GM23248 (cell line): Measurements from ENCODE around the gene TSHR. TPM values are rescaled to one million over a fixed set of nuclear protein-coding genes. Genes with fewer than 3 reads are reported as not detected.

ENCODE experiments used
- DNase-seq: peaks from one replicate; pipeline ENCODE4 v3.0.0-alpha.2; 2015
- H2AFZ ChIP-seq: fragments of 200-600 bp; sonication (generic); 2 replicates; pipeline ENCODE4 v1.6.1; 2016; ENCODE audit warnings: antibody characterized with exemption
- H3F3A ChIP-seq: fragments of 200-600 bp; sonication (generic); 2 replicates; pipeline ENCODE4 v1.6.1; 2016; ENCODE audit warnings: mild to moderate bottlenecking, antibody characterized with exemption, mixed run types; ENCODE audit not compliant: insufficient read depth
- H3K27ac ChIP-seq: fragments of 200-600 bp; sonication (generic); 2 replicates; pipeline ENCODE4 v1.5.1; 2016; ENCODE audit warnings: mild to moderate bottlenecking
- H3K27me3 ChIP-seq: fragments of 200-600 bp; sonication (generic); replicated peaks from 2 replicates; pipeline ENCODE4 v1.6.1; 2016; ENCODE audit warnings: mild to moderate bottlenecking; ENCODE audit not compliant: insufficient read depth
- H3K36me3 ChIP-seq: fragments of 200-600 bp; sonication (generic); 2 replicates; pipeline ENCODE4 v1.6.1; 2016; ENCODE audit warnings: low read depth, mild to moderate bottlenecking
- H3K4me1 ChIP-seq: fragments of 200-600 bp; sonication (generic); 2 replicates; pipeline ENCODE4 v1.6.1; 2016; ENCODE audit warnings: mild to moderate bottlenecking; ENCODE audit not compliant: insufficient read depth
- H3K4me2 ChIP-seq: fragments of 200-600 bp; sonication (generic); one replicate; pipeline ENCODE4 v1.6.1; 2016; ENCODE audit warnings: mild to moderate bottlenecking; ENCODE audit not compliant: unreplicated experiment
- H3K4me3 ChIP-seq: fragments of 200-600 bp; sonication (generic); 2 replicates; pipeline ENCODE4 v1.5.1; 2016; ENCODE audit warnings: mild to moderate bottlenecking
- H3K79me2 ChIP-seq: fragments of 200-600 bp; sonication (generic); 2 replicates; pipeline ENCODE4 v1.6.1; 2016; ENCODE audit warnings: mild to moderate bottlenecking; ENCODE audit not compliant: insufficient read depth
- H3K9ac ChIP-seq: fragments of 200-600 bp; sonication (generic); 2 replicates; pipeline ENCODE4 v1.6.1; 2016; ENCODE audit warnings: mild to moderate bottlenecking
- H3K9me2 ChIP-seq: fragments of 200-600 bp; sonication (generic); 2 replicates; pipeline ENCODE4 v1.6.1; 2016; ENCODE audit warnings: mixed run types, mild to moderate bottlenecking, moderate library complexity; ENCODE audit not compliant: insufficient read depth
- H3K9me3 ChIP-seq: fragments of 200-600 bp; sonication (generic); one replicate; pipeline ENCODE4 v1.6.1; 2017; ENCODE audit warnings: low read depth
- H4K20me1 ChIP-seq: fragments of 200-600 bp; sonication (generic); 2 replicates; pipeline ENCODE4 v1.6.0; 2016; ENCODE audit not compliant: insufficient read depth
- EZH2 ChIP-seq: fragments of 200-600 bp; sonication (generic); IDR thresholded peaks from 2 replicates; pipeline ENCODE4 v1.6.1; 2018; ENCODE audit warnings: antibody characterized with exemption, mild to moderate bottlenecking; ENCODE audit not compliant: insufficient read depth, poor library complexity, severe bottlenecking
- EZH2phosphoT487 ChIP-seq: fragments of 200-600 bp; sonication (generic); IDR thresholded peaks from 2 replicates; pipeline ENCODE4 v1.6.1; 2018; ENCODE audit warnings: antibody characterized with exemption, moderate library complexity, mild to moderate bottlenecking, low read depth; ENCODE audit not compliant: insufficient read depth
- WGBS, 2 experiments: methylation state at CpG; one replicate each; pipeline ENCODE4 v1.1.6; 2015 to 2017; ENCODE audit warnings: low lambda C conversion rate in 2 of 2, low coverage in 1 of 2; ENCODE audit errors: missing lambda C conversion rate in 2 of 2; 5-methylcytosine and 5-hydroxymethylcytosine counted together
- in situ Hi-C: fragments of 300-500 bp; cut with MboI; formaldehyde crosslinking; loops from 2 replicates; pipeline ENCODE4 v1.15.0; 2020
- polyA plus RNA-seq: library from polyadenylated mRNA; unstranded; fragments of >200 nt; fragmentation: Nextera tagmentation; extraction: Ambion mirVana; gene quantifications from 2 replicates; pipeline ENCODE4 v1.2.1, GENCODE V29; 2016
- total RNA-seq: library from RNA; depleted of rRNA; stranded (reverse); fragments of >200 nt; shearing (Covaris generic); gene quantifications from 2 replicates; pipeline ENCODE4 v1.2.3, GENCODE V29; 2014

TSHR gene
- total and polyA plus RNA-seq, 2 experiments from 2014 or later, result not detected

DNA sequence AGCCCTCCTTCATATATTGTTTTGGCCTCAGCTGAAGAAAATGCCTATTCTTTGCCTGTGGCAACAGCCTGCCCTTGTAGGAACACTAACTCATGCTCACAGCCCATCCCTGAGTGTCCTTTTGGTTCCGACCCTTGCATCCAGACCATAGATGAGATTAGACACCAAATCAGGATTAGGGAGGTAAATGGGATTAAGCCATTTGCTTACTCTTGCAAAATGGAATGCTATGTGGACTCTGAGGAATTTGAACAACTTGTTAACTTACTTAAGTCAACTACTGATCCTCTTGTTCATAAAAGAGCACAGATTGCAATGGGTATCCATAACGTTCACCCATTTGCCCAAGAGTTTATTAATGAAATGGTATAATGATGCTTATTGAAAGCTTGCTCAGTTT is 27.3 kb downstream of the TSHR start:
- DNase-seq, result no peak
- no peaks in the 10 kb centered on the region for H3K79me2 ChIP-seq
- H3K27me3 ChIP-seq, result peaks cover 7% of the 10 kb centered on the region
- no peak overlapping the region for H2AFZ ChIP-seq
- H3K9me3 ChIP-seq, result no peaks in the 10 kb centered on the region
- H3F3A ChIP-seq, result no peaks in the 10 kb centered on the region; the same call in 1 of the 2 replicates
- TF ChIP-seq EZH2phosphoT487 (no peak), EZH2 (no peak)
- no peaks in the 10 kb centered on the region for H3K36me3 ChIP-seq
- H3K27ac ChIP-seq, result no peak overlapping the region
- no peaks in the 10 kb centered on the region for H4K20me1 ChIP-seq
- WGBS, 2 experiments, result 23 to 30% methylated on average over 2 of the region's 2 CpGs
- in situ Hi-C loops, result loop anchor here (25.0 kb wide), 1 partner anchor 480 kb away; no protein-coding TSS in a partner anchor
- no peak overlapping the region for H3K4me2 ChIP-seq
- no peak overlapping the region for H3K4me3 ChIP-seq
- no peak overlapping the region for H3K9ac ChIP-seq
- H3K9me2 ChIP-seq, result no peaks in the 10 kb centered on the region
- no peaks in the 10 kb centered on the region for H3K4me1 ChIP-seq

DNA sequence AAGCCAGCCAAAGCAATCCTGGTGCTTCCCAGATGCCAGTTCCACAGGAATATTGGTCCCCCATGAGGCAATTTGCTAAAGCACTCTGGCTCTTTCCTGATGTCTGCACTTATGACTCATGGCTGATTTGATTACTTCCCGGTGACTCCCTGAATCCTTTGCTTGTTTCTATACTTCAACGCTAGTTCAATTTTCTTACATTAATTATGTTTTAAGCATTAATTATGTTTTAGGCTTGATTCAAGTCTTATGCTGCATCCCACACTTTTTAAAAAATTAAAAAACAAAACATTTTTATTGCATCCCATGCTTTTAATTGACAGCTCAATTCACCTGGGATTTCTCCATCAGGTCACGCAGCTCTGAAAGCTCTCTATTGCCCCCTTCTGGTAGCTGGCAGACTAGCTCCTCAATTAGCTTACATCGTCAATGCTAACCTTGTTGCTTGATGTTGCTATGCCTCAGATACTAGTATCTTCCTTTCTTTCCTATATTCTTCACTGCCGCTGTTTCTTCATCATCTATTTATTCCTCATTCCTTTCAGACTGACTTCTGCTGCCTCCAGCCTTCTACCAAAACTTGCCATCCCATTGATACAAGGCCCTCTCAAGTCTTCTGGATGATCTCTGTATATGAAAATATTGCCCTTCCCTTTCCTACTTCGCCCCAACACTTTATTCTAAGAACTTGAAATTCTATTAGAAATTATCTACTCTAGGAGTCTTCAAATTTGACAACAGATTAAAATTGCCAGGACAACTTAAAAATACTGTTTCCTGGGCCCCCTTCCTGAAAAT is 32.0 kb downstream of the TSHR start:
- in situ Hi-C loops, result loop anchor here (25.0 kb wide), 1 partner anchor 475 kb away; no protein-coding TSS in a partner anchor
- H3K4me2 ChIP-seq, result no peak overlapping the region

DNA sequence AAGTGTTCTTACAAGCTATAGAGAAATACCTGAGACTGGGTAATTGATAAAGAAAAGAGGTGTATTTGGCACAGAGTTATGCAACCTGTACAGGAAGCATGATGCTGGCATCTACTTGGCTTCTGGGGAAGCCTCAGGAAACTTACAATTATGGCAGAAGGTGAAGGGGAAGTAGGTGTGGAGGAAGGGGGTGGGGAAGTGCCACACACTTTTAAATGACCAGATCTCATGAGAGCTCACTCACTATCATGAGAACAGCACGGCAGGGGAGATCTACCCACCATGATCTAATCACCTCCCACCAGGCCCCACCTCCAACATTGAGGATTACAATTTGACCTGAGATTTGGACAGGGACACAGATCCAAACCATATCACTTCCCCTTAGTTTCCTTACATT is 32.8 kb downstream of the TSHR start:
- no peak for DNase-seq
- Histone ChIP-seq H3K27ac (no peak overlapping the region), H3K4me1 (no peaks in the 10 kb centered on the region), H3K9ac (no peak overlapping the region), H3K4me3 (no peak overlapping the region), H3K4me2 (no peak overlapping the region), H4K20me1 (no peaks in the 10 kb centered on the region), H3K36me3 (no peaks in the 10 kb centered on the region), H3K79me2 (no peaks in the 10 kb centered on the region), H2AFZ (no peak overlapping the region), H3K9me2 (no peaks in the 10 kb centered on the region), H3K27me3 (peaks cover 12% of the 10 kb centered on the region; the same call in 1 of the 2 replicates), H3K9me3 (no peaks in the 10 kb centered on the region), H3F3A (no peaks in the 10 kb centered on the region; the same call in 1 of the 2 replicates)
- TF ChIP-seq EZH2 (no peak), EZH2phosphoT487 (no peak)
- WGBS, 2 experiments, result 43 to 80% methylated on average over 1 of the region's 1 CpG
- in situ Hi-C loops, result loop anchor here (25.0 kb wide), 1 partner anchor 474 kb away; no protein-coding TSS in a partner anchor

More for the DNA sequence above, 32.0 kb downstream of the TSHR start:
- no peaks in the 10 kb centered on the region for H3K4me1 ChIP-seq
- 24% methylated on average over 6 of the region's 6 CpGs for WGBS, 2 experiments
- H3K4me3 ChIP-seq, result no peak overlapping the region
- no peak overlapping the region for H3K9ac ChIP-seq
- H3F3A ChIP-seq, result no peaks in the 10 kb centered on the region; the same call in 1 of the 2 replicates
- no peaks in the 10 kb centered on the region for H4K20me1 ChIP-seq
- TF ChIP-seq EZH2, result no peak
- no peak for TF ChIP-seq EZH2phosphoT487
- no peaks in the 10 kb centered on the region for H3K9me2 ChIP-seq
- H3K79me2 ChIP-seq, result no peaks in the 10 kb centered on the region
- no peak overlapping the region for H3K27ac ChIP-seq
- no peaks in the 10 kb centered on the region for H3K9me3 ChIP-seq
- peaks cover 12% of the 10 kb centered on the region; the same call in 1 of the 2 replicates for H3K27me3 ChIP-seq
- DNase-seq, result peak; percentile 73
- H3K36me3 ChIP-seq, result no peaks in the 10 kb centered on the region
- H2AFZ ChIP-seq, result no peak overlapping the region

DNA sequence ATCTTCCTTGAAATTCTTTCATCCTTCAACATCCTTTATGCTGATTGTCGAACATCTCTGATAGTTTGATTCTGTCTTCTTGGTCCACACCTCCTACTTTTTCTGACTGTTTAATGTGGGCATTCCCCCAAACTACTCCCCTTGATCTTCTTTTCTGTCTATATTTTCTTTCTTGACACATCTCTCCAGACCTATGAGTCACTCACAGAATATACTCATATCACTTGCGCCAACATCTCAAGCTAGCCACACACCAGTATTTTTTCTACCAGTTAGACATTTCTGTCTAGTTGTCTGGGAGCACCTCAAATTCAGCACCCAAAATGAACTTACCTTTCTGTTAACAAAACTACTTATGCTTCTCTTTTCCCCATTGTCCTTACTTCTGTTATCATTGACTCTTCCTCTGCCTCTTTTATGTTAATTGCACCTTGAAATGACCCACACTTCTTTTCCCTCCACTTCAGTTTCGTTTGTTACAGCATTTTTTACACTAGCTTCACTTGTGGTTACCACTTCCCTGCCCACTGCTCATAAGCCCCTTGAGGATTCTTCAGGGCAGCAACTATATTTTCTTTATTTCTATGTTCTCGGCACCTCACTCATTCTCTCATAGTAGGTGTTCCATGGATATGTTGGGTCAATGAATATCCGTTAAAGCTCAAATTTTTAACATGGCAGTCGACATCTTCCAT is 33.5 kb downstream of the TSHR start:
- no peaks in the 10 kb centered on the region for H3K9me3 ChIP-seq
- no peak overlapping the region for H3K27ac ChIP-seq
- peak; percentile 49 for DNase-seq
- in situ Hi-C loops, result loop anchor here (25.0 kb wide), 1 partner anchor 473 kb away; no protein-coding TSS in a partner anchor
- no peaks in the 10 kb centered on the region for H3K4me1 ChIP-seq
- no peak for TF ChIP-seq EZH2
- TF ChIP-seq EZH2phosphoT487, result no peak
- no peaks in the 10 kb centered on the region for H4K20me1 ChIP-seq
- H3F3A ChIP-seq, result no peaks in the 10 kb centered on the region; the same call in 1 of the 2 replicates
- no peak overlapping the region for H3K4me2 ChIP-seq
- 65 to 74% methylated on average over 6 of the region's 6 CpGs for WGBS, 2 experiments
- no peaks in the 10 kb centered on the region for H3K9me2 ChIP-seq
- H3K4me3 ChIP-seq, result no peak overlapping the region
- H3K36me3 ChIP-seq, result no peaks in the 10 kb centered on the region
- H2AFZ ChIP-seq, result no peak overlapping the region
- H3K9ac ChIP-seq, result no peak overlapping the region
- peaks cover 12% of the 10 kb centered on the region; the same call in 1 of the 2 replicates for H3K27me3 ChIP-seq
- H3K79me2 ChIP-seq, result no peaks in the 10 kb centered on the region
